Measurements from ENCODE around the gene PLXNA4.

PLXNA4 gene

DNA sequence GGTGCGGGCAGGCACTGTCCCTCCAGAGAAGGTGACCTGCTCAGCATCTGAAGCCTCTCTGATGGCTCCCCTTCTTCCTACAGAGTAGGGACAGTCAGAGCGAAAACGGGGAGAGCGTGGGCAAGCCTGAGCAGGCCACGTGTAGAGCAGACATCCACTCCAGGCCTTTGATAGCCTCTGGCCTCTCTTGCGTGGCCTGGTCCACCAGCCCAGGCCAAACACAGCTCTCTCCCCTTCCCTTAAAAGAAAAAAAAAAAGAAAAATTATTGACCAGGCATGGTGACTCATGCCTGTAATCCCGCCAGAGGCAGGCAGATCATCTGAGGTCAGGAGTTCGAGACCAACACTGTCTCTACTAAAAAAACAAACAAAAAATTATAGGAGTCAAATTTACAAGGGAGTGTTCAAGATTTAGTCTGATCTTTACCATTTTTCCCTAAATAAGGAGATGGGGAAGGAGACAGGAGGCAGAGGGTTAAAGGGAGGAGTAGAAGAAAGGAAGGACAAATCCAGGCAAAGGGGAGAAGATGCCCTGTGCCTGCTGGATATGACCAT lies 84.8 kb downstream of the PLXNA4 start:
- Histone ChIP-seq H2AFZ (ENCODE audit: low read length) (no peak overlapping the region), H3K9ac (ENCODE audit: low read length) (no peak overlapping the region), H3F3A (ENCODE audit: insufficient read depth, low read length) (no peaks in the 10 kb centered on the region), H3K36me3 (ENCODE audit: insufficient read depth, low read length) (no peaks in the 10 kb centered on the region), H4K20me1 (ENCODE audit: insufficient read depth, low read length) (no peaks in the 10 kb centered on the region), H3K9me2 (ENCODE audit: low read depth, low read length) (no peaks in the 10 kb centered on the region), H3K4me3 (ENCODE audit: low read depth, low read length, poor library complexity, severe bottlenecking) (no peak overlapping the region), H3K27me3 (ENCODE audit: insufficient read depth, low read length) (peaks cover 6% of the 10 kb centered on the region; the same call in 1 of the 2 replicates), H3K4me2 (ENCODE audit: low read length) (no peak overlapping the region), H3K79me2 (ENCODE audit: insufficient read depth, low read length) (no peaks in the 10 kb centered on the region), H3K4me1 (ENCODE audit: insufficient read depth, low read length, severe bottlenecking) (no peaks in the 10 kb centered on the region), H3K9me3 (ENCODE audit: low read length) (no peaks in the 10 kb centered on the region), H3K27ac (ENCODE audit: low read depth, low read length, poor library complexity, severe bottlenecking) (no peak overlapping the region)
- TF ChIP-seq EZH2 (IDR thresholded peaks at IDR 0.05; ENCODE audit: borderline replicate concordance, low read length): no peak
- TF ChIP-seq, protein P1, sequence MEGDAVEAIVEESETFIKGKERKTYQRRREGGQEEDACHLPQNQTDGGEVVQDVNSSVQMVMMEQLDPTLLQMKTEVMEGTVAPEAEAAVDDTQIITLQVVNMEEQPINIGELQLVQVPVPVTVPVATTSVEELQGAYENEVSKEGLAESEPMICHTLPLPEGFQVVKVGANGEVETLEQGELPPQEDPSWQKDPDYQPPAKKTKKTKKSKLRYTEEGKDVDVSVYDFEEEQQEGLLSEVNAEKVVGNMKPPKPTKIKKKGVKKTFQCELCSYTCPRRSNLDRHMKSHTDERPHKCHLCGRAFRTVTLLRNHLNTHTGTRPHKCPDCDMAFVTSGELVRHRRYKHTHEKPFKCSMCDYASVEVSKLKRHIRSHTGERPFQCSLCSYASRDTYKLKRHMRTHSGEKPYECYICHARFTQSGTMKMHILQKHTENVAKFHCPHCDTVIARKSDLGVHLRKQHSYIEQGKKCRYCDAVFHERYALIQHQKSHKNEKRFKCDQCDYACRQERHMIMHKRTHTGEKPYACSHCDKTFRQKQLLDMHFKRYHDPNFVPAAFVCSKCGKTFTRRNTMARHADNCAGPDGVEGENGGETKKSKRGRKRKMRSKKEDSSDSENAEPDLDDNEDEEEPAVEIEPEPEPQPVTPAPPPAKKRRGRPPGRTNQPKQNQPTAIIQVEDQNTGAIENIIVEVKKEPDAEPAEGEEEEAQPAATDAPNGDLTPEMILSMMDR (IDR thresholded peaks at IDR 0.05; ENCODE audit: low read length): no peak

DNA sequence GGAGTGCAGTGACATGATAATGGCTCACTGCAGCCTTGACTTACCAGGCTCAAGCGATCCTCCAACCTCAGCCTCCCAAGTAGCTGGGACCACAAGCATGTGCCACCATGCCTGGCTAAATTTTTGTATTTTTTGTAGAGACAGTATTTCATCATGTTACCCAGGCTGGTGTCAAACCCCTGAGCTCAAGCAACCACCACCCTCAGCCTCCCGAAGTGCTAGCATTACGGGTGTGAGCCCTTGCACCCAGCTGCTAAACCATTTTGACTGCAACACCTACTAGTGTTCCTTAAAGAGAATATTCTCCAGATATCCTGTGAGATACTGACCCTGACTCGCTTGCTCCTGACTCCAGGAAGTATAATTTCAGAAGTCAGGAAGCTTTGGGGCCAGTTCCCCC lies 85.8 kb downstream of the PLXNA4 start:
- Histone ChIP-seq H3K4me3 (ENCODE audit: low read depth, low read length, poor library complexity, severe bottlenecking) (no peak overlapping the region), H3K79me2 (ENCODE audit: insufficient read depth, low read length) (no peaks in the 10 kb centered on the region), H3K9me2 (ENCODE audit: low read depth, low read length) (no peaks in the 10 kb centered on the region), H3K27ac (ENCODE audit: low read depth, low read length, poor library complexity, severe bottlenecking) (no peak overlapping the region), H3K9me3 (ENCODE audit: low read length) (no peaks in the 10 kb centered on the region), H3K4me1 (ENCODE audit: insufficient read depth, low read length, severe bottlenecking) (no peaks in the 10 kb centered on the region), H2AFZ (ENCODE audit: low read length) (no peak overlapping the region), H3K36me3 (ENCODE audit: insufficient read depth, low read length) (no peaks in the 10 kb centered on the region), H3K4me2 (ENCODE audit: low read length) (no peak overlapping the region), H3K9ac (ENCODE audit: low read length) (no peak overlapping the region), H4K20me1 (ENCODE audit: insufficient read depth, low read length) (no peaks in the 10 kb centered on the region), H3K27me3 (ENCODE audit: insufficient read depth, low read length) (peaks cover 8% of the 10 kb centered on the region; the same call in 1 of the 2 replicates), H3F3A (ENCODE audit: insufficient read depth, low read length) (no peaks in the 10 kb centered on the region)
- TF ChIP-seq EZH2 (IDR thresholded peaks at IDR 0.05; ENCODE audit: borderline replicate concordance, low read length): no peak
- TF ChIP-seq, protein P1 (IDR thresholded peaks at IDR 0.05; ENCODE audit: low read length): no peak

DNA sequence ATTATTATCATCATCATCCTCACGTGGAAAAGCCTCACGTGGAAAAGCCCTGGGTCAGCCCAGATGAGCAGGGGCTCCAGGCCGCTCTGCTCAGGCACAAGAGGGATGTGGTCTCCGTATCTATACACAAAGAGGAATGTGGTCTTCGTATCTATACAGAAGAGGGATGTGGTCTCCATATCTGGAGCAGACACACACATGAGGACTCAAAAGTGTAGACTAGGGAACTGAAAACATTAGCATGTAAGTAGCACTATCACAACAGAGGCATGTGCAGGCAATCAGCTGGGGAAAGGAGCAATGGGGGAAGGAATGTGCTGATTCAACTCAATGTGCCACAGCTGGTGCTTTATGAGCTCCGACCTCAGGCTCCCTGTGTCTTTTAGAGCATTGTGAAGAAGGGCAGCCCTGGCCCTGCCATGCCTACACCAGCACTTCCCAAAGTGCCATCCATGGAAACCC lies 86.5 kb downstream of the PLXNA4 start:
- H3K27me3 ChIP-seq (ENCODE audit: insufficient read depth, low read length): peaks cover 8% of the 10 kb centered on the region; the same call in 1 of the 2 replicates
- H3K27ac ChIP-seq (ENCODE audit: low read depth, low read length, poor library complexity, severe bottlenecking): no peak overlapping the region
- TF ChIP-seq, protein P1 (IDR thresholded peaks at IDR 0.05; ENCODE audit: low read length): no peak
- no peak for TF ChIP-seq EZH2 (IDR thresholded peaks at IDR 0.05; ENCODE audit: borderline replicate concordance, low read length)
- H3K9me3 ChIP-seq (ENCODE audit: low read length): no peaks in the 10 kb centered on the region
- H3K9ac ChIP-seq (ENCODE audit: low read length): no peak overlapping the region
- no peaks in the 10 kb centered on the region for H3K9me2 ChIP-seq (ENCODE audit: low read depth, low read length)
- H2AFZ ChIP-seq (ENCODE audit: low read length): no peak overlapping the region
- no peaks in the 10 kb centered on the region for H3K36me3 ChIP-seq (ENCODE audit: insufficient read depth, low read length)
- no peak overlapping the region for H3K4me2 ChIP-seq (ENCODE audit: low read length)
- no peak overlapping the region for H3K4me3 ChIP-seq (ENCODE audit: low read depth, low read length, poor library complexity, severe bottlenecking)
- H3F3A ChIP-seq (ENCODE audit: insufficient read depth, low read length): no peaks in the 10 kb centered on the region
- H3K79me2 ChIP-seq (ENCODE audit: insufficient read depth, low read length): no peaks in the 10 kb centered on the region
- no peaks in the 10 kb centered on the region for H4K20me1 ChIP-seq (ENCODE audit: insufficient read depth, low read length)
- no peaks in the 10 kb centered on the region for H3K4me1 ChIP-seq (ENCODE audit: insufficient read depth, low read length, severe bottlenecking)
